GM21360 (cell line): ENCODE results near the gene PAH.
"Not testable (repeated sequence)": the region's sequence is repeated elsewhere in the genome, so short reads cannot be mapped to it uniquely, and the experiment has no call there.

Experiments
- ATAC-seq: cut with Tn5 transposase; IDR thresholded peaks from one replicate; pipeline ENCODE4 v1.9.1; 2021; ENCODE audit warnings: mild to moderate bottlenecking, moderate library complexity; ENCODE audit not compliant: unreplicated experiment

The PAH gene

DNA sequence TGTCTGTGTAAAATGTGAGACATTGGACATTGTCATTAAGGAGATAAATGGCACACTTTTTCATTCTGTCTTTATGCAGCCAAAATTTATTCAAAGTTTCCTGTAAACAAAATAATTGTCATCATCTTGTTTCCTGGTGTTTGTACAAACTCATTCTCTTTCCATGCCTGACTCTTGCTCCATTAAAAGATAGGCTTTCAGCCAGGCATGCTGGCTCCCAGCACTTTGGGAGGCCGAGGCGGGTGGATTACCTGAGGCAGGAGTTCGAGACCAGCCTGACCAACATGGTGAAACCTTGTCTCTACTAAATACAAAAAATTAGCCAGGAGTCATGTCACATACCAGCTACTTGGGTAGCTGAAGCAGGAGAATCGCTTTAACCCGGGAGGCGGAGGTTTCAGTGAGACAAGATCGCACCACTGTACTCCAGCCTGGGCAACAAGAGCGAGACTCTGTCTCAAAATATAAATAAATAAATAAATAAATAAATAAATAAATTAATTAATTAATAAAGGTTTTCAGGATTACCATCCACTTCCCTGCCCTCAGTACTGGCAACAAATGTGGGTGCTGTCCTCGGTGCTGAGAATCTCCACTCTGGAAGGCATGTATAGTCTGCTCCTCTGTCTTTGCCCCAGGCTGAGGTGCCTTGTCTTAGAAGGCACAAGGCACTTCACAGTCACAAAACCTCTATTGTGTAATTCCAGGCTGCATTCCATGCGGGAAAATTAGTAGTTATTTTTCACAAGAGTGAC lies 83.2 kb downstream of the PAH start:
- ATAC-seq: no peak

DNA sequence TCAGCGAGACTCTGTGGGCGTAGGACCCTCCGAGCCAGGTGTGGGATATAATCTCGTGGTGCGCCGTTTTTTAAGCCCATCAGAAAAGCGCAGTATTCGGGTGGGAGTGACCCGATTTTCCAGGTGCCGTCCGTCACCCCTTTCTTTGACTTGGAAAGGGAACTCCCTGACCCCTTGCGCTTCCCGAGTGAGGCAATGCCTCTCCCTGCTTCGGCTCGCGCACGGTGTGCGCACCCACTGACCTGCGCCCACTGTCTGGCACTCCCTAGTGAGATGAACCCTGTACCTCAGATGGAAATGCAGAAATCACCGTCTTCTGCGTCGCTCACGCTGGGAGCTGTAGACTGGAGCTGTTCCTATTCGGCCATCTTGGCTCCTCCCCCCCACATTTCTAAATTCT lies 84.2 kb downstream of the PAH start:
- ATAC-seq: not testable (repeated sequence)

DNA sequence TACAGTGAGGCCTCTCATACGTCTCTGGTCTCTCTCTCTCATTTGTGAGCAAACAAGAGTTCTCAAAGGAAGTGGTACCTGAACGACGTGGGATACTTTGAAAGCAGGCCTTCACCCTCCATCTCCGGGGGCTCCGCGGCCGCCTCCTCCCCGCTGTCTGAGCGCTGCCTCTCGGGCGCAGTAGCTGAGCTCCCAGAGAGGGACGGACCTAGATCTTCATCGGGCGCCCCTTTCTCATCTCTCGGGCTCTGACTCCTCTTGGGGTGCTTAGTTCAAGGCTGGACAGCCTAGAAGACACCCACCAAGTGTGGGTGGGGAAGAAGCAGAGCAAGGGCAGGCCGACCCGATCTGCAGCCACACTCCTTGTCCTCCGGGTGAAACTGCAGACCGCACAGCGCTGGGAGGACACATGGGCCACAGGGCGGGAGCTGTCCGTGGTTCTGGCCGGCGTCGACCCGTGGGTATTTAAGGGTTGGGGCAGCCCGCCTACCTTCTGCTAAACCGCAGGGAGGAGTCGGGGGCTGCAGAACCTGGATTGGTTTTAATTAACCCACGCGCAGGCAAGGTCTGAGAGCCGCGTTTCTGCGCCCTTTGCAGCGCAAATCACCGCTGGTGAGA lies 92.7 kb downstream of the PAH start:
- ATAC-seq: no peak

DNA sequence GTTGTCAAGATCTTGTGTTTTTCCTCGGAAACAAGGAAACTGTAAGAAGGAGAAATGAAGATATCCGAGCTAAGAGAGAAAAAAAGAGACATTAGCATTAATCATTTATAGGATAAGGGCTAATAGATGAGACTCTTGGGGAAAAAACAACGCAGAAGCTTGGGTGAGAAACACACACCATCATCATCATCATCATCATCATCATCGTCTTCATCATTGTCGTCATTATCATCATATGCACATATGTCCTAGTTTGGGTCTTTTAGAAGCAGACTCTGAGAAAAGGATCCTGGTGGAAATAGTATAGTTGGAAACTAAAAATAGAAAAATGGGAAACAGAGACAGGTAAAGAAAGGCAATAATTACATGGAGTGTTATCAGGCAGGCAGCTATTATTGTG lies 95.9 kb downstream of the PAH start:
- no peak for ATAC-seq

DNA sequence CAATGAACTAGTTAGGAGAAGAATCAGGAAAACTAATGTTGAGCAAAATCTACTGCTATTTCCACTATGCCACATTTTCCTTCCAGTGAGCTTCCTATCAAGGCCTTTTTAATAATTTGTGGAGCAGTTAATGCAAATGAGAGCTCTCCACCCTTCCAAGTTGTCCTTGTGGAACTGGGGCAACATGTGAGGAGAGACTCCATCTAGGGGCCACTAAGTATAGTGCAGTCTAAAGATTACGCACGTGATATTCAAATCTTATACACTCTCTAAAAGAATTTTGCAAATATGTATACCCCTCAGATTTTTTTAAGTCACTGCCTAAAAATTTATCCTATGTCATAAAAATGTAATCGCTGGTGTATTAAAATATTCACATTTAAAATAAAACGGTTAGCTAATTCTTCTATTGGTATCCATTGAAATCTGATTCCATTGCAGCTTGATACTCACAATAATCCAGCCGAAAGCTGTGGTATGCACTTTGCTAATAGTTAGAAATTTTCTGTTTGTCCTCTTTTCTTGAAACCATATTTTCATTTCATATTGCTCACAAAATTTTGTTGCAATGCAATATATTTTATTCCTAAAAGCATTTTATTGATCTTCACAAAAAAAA lies 100.1 kb downstream of the PAH start:
- ATAC-seq: no peak

DNA sequence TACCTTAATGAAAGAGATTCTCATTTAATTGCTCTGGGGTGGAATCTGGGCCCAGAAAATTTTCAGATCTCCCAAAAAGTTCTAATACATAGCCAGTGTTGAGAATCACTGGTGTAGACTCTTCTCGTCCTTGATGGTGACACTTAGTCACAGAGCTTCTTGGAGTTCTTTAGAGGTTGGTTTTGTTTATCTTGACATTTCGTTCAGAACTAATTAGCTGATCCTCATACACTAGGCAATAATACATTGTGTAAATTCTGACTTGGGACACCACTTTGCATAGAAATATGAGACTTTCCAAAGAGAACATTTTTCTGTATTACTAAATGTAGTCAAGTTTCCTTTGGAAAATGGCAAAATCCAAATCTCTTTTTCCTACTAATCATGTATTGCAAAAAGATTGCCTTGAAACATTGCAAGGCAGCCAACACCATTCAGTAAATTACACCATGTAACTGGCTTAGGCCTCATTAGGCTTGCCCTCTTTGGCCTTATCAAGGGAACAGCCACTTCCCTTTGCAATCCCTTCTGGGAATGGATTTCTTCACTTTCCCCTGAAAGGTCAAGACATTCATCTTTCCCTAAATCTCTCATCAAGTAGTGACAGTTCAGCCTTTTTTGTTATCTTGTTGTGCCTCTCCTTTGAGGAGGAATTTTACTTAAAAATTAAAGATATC lies 102.2 kb downstream of the PAH start:
- ATAC-seq: no peak

DNA sequence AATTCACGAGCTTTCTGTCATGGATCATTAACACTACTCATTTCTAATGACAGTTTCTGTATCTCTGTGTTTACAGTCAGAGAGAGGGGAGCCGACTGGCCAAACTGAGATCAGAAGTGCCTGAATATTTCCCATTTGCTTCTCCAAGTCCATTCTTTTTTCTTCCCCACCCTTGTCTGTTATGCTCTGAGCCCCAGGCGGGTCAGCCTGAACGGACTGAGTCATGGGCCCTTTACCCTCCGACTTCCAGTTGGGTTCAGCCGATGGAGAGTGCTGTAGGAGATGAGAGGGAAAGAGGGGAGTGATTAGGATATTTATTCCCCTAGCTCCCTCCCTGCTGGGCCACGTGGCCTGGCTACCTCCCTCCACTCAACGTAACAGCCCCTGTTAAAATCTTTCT lies 104.7 kb downstream of the PAH start:
- ATAC-seq: no peak

DNA sequence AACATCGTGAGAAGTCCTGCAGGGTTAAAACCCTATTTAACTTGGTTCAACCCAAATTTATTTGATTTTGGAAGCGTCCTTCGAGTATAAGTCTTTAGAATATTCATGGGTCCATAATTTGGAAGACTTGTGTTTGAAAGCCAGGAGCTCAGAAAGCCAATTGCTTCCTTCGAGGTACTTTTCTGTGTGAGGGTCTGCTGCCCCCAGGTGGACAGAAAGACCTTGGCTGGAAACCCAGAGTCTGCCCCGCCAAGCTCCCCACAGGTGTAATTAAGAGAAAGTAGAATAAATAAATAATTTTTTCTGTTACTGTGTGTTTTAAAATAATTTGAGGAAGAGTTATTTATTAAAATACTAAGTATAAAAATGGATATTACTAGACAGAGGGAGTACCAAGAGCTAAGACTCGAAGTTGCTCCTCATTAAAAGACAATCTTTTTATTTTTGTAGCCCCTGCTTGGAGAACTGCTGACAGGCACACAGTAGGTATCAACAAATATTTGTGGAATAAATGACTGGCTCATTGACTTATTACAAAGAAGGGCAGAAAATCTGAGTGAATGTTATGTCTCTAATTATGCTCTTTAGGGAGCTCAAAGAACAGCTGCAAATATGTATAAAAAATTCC lies 105.8 kb downstream of the PAH start:
- no peak for ATAC-seq

DNA sequence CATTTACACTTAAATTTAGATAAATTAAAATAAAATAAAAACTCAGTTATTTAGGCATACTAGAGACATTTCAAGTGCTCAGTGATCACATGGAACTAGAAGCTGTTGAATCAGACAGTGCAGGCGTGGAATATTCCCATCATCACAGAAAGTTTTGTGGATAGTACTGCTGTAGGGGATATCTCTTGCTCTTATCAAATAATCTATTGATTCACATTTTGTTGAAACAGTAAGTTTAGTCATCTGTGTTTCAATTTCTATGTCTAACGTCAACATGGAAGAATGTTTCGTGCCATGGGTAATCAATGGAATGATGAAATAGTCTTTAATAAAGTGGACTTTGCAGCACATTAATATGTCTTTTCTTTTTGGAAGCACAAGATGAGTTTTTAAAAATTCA lies 108.6 kb downstream of the PAH start:
- ATAC-seq: no peak

DNA sequence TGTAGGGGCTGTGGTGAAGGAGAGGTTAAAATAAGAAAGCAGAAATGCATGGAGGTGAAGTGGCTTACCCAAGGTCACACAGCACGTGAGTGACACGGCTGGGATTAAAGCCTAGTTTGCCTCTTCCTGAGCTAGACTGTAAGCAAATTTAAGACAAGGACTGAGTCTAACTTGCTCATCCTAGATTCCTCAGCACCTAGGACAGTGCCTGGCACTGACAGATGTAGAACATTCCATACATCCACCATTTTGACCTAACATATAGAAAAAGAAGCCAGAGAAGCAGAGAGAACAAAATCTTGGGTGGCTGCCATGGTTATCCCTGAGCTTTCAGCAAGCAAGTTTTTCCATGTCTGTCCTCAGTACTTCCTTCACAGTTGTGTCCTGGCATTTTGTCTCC lies 110.5 kb downstream of the PAH start:
- ATAC-seq: no peak

DNA sequence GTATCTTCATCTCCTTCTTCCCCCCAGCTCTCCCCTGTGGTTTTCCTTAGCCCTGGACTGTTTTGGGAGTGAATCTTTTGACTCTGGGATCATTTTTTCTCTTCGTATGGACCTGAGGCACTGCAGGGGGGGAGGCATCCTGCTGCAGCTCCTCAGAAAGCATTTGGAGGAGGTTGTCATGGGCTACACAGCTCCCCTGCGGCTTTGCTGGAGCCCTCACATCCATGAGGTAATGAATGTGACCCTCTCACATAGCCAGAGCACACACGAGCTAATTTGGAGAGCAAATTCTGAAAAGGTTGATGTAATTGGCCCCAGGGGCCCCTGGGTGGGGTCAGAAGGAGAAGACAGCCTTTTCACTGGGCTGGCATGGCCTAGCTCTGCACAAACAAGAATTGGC lies 110.9 kb downstream of the PAH start:
- no peak for ATAC-seq

DNA sequence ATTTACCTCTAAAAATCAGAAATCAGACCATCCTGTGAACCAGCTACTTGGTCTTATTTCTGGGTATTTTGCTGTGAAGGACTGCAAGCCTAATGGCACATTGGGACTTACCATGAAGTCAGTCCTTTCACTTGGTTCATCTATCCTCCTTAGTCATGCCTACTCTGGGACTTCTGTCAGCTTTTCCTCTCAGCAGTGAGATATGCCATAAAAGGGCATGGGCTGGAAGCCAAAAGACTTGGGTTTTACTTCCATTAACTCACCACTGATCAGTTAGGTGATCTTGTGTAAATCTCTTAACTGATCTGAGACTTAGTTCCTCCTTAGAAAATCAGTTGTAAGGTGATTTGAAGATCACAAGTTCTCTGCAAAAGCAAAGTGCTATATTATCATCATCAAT lies 116.5 kb downstream of the PAH start:
- ATAC-seq: no peak

DNA sequence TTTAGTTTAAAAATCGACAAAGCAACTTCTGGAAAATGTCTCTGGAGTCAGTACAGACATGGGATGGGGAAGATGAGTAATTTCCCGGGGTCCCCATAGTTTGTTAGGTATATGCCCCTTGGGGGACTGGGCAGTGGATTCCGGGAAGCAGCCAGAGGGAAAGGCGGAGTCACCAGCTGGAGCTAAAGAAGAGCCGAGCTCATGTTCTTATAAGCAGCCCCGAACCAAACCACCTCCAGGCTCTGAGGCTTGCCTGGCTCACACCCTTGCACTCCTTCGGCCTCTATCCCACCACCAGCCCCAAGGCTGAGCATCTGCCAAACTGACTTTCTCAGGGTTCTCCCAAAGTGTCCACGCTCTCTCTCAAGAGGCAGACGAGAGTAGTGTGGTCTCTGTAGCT lies 117.8 kb downstream of the PAH start:
- no peak for ATAC-seq

DNA sequence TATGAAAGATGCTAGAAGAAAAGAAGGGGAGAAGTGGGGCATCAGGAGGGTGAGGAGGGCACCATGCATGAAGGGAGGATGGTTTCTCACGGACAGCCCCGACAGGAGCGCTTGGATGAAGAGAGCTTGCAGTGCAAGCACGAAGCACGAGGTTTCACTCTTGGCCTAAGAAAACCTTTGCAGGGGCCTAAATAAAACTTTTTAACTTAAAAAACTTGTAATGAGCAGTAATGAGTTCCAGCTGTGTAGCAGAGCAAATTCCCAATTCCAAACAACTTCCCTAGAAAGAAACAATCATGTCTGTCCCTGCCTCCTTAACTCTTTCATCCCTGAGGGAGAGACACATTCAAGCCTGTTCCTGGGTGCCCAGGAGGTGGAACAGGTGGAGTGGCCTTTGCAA lies 119.5 kb downstream of the PAH start:
- ATAC-seq: no peak

DNA sequence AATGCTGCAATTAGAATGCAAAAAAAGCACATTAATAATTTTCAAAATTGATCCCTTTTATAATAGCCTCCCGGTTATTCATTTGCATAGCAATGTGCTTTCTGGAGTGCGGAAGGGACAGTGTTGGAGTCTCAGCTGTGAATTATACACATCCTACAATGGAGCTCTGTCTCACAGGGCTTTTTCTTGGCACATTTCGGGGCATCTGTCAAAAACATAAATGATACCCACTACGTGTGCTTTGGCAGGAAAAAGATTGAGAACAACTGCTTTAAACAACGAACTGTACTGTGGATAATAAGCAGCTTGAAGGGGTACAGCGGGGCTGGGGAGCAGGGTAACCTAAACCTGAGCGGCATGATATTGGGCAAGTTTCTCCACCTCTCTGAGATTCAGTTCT lies 123.1 kb downstream of the PAH start:
- no peak for ATAC-seq
